ENCODE measurements around the gene ORM1. TPM values are rescaled to one million over a fixed set of nuclear protein-coding genes. Genes with fewer than 3 reads are reported as not detected.

ORM1 gene
- total and polyA plus RNA-seq, 4 donors: 1,297 to 69,591 (median 37,095) TPM

- Histone ChIP-seq H3K36me3 (ENCODE audit: control insufficient read depth in 4 of 4, insufficient read depth in 3 of 4, low read depth in 1 of 4, low read length in 3 of 4) (peaks cover 15 to 68% (median 50%) of the 10 kb centered on the region in 4 donors), H3K9ac (ENCODE audit: low read depth in 1 of 2, low read length in 2 of 2) (no peak overlapping the region), H3K4me3 (ENCODE audit: low read depth in 1 of 3, low read length in 3 of 3) (no peak overlapping the region), H3K27me3 (ENCODE audit: control insufficient read depth in 4 of 4, insufficient read depth in 4 of 4, low read length in 3 of 4) (no peaks in the 10 kb centered on the region), H3K4me1 (ENCODE audit: control insufficient read depth in 4 of 4, insufficient read depth in 4 of 4, low read length in 3 of 4) (no peaks in the 10 kb centered on the region), H3K9me3 (ENCODE audit: control insufficient read depth in 4 of 4, low read length in 3 of 4) (no peaks in the 10 kb centered on the region), H3K27ac (ENCODE audit: low read depth in 1 of 2, low read length in 2 of 2) (no peak overlapping the region)
- no peak for TF ChIP-seq NR2F2 (IDR thresholded peaks at IDR 0.05)
- TF ChIP-seq RXRA (IDR thresholded peaks at IDR 0.05): no peak
- TF ChIP-seq JUND (IDR thresholded peaks at IDR 0.05): no peak
- 96% methylated on average over 9 of the region's 9 CpGs for WGBS
- no peak for DNase-seq (ENCODE audit: low spot score)
Measured at GRCh38 chr9:114357911-114358328, 35.0 kb downstream of the ORM1 start.

GRCh38 chr9:114359801-114360200 lies 36.9 kb downstream of the ORM1 start:
- 97% methylated on average over 7 of the region's 7 CpGs for WGBS

GRCh38 chr9:114361542-114361941 lies 38.6 kb downstream of the ORM1 start:
- no peak for TF ChIP-seq FOXA1 (IDR thresholded peaks at IDR 0.05)
- no peak for TF ChIP-seq FOXA2 (IDR thresholded peaks at IDR 0.05)
- no peak for TF ChIP-seq JUND (IDR thresholded peaks at IDR 0.05)
- TF ChIP-seq ZBTB33 (IDR thresholded peaks at IDR 0.05): no peak
- no peak for TF ChIP-seq SP1 (IDR thresholded peaks at IDR 0.05)
- no peak overlapping the region for H3K9ac ChIP-seq (ENCODE audit: low read depth in 1 of 2, low read length in 2 of 2)
- WGBS: 96% methylated on average over 7 of the region's 7 CpGs
- DNase-seq (ENCODE audit: low spot score): no peak
- no peak overlapping the region for H3K27ac ChIP-seq (ENCODE audit: low read depth in 1 of 2, low read length in 2 of 2)
- peaks cover 0 to 30% (median 29%) of the 10 kb centered on the region in 4 donors for H3K4me1 ChIP-seq (ENCODE audit: control insufficient read depth in 4 of 4, insufficient read depth in 4 of 4, low read length in 3 of 4)
- no peaks in the 10 kb centered on the region for H3K9me3 ChIP-seq (ENCODE audit: control insufficient read depth in 4 of 4, low read length in 3 of 4)
- peaks cover 15 to 56% (median 36%) of the 10 kb centered on the region in 4 donors for H3K36me3 ChIP-seq (ENCODE audit: control insufficient read depth in 4 of 4, insufficient read depth in 3 of 4, low read depth in 1 of 4, low read length in 3 of 4)
- H3K4me3 ChIP-seq (ENCODE audit: low read depth in 1 of 3, low read length in 3 of 3): no peak overlapping the region
- no peaks in the 10 kb centered on the region for H3K27me3 ChIP-seq (ENCODE audit: control insufficient read depth in 4 of 4, insufficient read depth in 4 of 4, low read length in 3 of 4)

More at GRCh38 chr9:114359801-114360200, 36.9 kb downstream of the ORM1 start:
- Histone ChIP-seq H3K9ac (ENCODE audit: low read depth in 1 of 2, low read length in 2 of 2) (no peak overlapping the region), H3K27me3 (ENCODE audit: control insufficient read depth in 4 of 4, insufficient read depth in 4 of 4, low read length in 3 of 4) (no peaks in the 10 kb centered on the region), H3K9me3 (ENCODE audit: control insufficient read depth in 4 of 4, low read length in 3 of 4) (no peaks in the 10 kb centered on the region), H3K4me1 (ENCODE audit: control insufficient read depth in 4 of 4, insufficient read depth in 4 of 4, low read length in 3 of 4) (peaks cover 0 to 16% (median 14%) of the 10 kb centered on the region in 4 donors), H3K27ac (ENCODE audit: low read depth in 1 of 2, low read length in 2 of 2) (no peak overlapping the region), H3K36me3 (ENCODE audit: control insufficient read depth in 4 of 4, insufficient read depth in 3 of 4, low read depth in 1 of 4, low read length in 3 of 4) (peaks cover 15 to 68% (median 47%) of the 10 kb centered on the region in 4 donors), H3K4me3 (ENCODE audit: low read depth in 1 of 3, low read length in 3 of 3) (no peak overlapping the region)
- no peak for DNase-seq (ENCODE audit: low spot score)
- TF ChIP-seq MAX (IDR thresholded peaks at IDR 0.05): no peak
- TF ChIP-seq ZBTB33 (IDR thresholded peaks at IDR 0.05): no peak
- TF ChIP-seq JUND (IDR thresholded peaks at IDR 0.05): no peak
- TF ChIP-seq FOXA1 (IDR thresholded peaks at IDR 0.05): no peak
- TF ChIP-seq SP1 (IDR thresholded peaks at IDR 0.05): no peak
- TF ChIP-seq NR2F2 (IDR thresholded peaks at IDR 0.05): no peak

- Histone ChIP-seq H3K9ac (ENCODE audit: low read depth in 1 of 2, low read length in 2 of 2) (no peak overlapping the region), H3K27me3 (ENCODE audit: control insufficient read depth in 4 of 4, insufficient read depth in 4 of 4, low read length in 3 of 4) (no peaks in the 10 kb centered on the region), H3K4me1 (ENCODE audit: control insufficient read depth in 4 of 4, insufficient read depth in 4 of 4, low read length in 3 of 4) (peaks cover 0 to 31% (median 30%) of the 10 kb centered on the region in 4 donors), H3K36me3 (ENCODE audit: control insufficient read depth in 4 of 4, insufficient read depth in 3 of 4, low read depth in 1 of 4, low read length in 3 of 4) (peaks cover 12 to 51% (median 32%) of the 10 kb centered on the region in 4 donors), H3K9me3 (ENCODE audit: control insufficient read depth in 4 of 4, low read length in 3 of 4) (no peaks in the 10 kb centered on the region), H3K4me3 (ENCODE audit: low read depth in 1 of 3, low read length in 3 of 3) (no peak overlapping the region), H3K27ac (ENCODE audit: low read depth in 1 of 2, low read length in 2 of 2) (no peak overlapping the region)
- DNase-seq (ENCODE audit: low spot score): no peak
- WGBS: 97% methylated on average over 12 of the region's 12 CpGs
- no peak for TF ChIP-seq TAF1 (conservative IDR thresholded peaks at IDR 0.05)
- TF ChIP-seq GABPA (IDR thresholded peaks at IDR 0.05 in 1 of 2, conservative IDR thresholded peaks at IDR 0.05 in 1 of 2): no peak
- TF ChIP-seq REST (IDR thresholded peaks at IDR 0.05): no peak
- no peak for TF ChIP-seq SP1 (IDR thresholded peaks at IDR 0.05)
- TF ChIP-seq YY1 (IDR thresholded peaks at IDR 0.05): no peak
- no peak for TF ChIP-seq EGR1 (IDR thresholded peaks at IDR 0.05; ENCODE audit: low read depth in 2 of 2)
- TF ChIP-seq FOXA2 (IDR thresholded peaks at IDR 0.05): no peak
Measured at GRCh38 chr9:114362394-114362793, 39.5 kb downstream of the ORM1 start.

Data from liver (tissue), 9 donors.